DND-41 (cell line): ENCODE data around the gene FRG2.
"Not testable (repeated sequence)": the region's sequence is repeated elsewhere in the genome, so short reads cannot be mapped to it uniquely, and the experiment has no call there.

Source experiments
- CTCF ChIP-seq: IDR thresholded peaks from 2 replicates; pipeline ENCODE4 v1.5.1; 2012; ENCODE audit warnings: borderline replicate concordance, low read length, moderate library complexity, mild to moderate bottlenecking; ENCODE audit not compliant: poor library complexity, severe bottlenecking; ENCODE audit errors: extremely low read depth
- EZH2 ChIP-seq: IDR thresholded peaks from 3 replicates; pipeline ENCODE4 v1.6.1; 2012; ENCODE audit warnings: borderline replicate concordance, low read depth, mild to moderate bottlenecking, moderate library complexity, low read length, inconsistent platforms; ENCODE audit not compliant: severe bottlenecking

DNA sequence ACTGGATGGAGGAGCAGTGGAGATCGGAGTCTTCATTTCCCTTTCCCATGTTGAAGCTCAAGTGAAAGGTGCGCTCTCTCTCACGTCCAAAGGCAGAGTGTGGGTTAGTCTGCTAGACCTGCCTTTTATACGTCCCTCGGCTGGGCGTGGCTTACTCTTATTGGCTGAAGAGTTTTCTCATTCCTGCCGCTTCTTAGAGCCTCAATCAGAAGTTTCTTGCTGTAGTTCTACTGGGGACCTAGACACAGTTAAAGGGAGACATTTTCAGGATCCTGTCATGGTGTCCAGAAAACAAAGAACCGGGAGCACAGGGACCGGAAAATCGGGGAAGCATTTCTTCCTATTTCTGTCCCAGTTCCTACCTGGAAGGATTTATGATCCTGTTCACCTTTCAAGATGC, at the start of gene FRG2:
- not testable (repeated sequence) for TF ChIP-seq CTCF, EZH2
